Measurements from ENCODE around the gene PREP.

PREP gene

DNA sequence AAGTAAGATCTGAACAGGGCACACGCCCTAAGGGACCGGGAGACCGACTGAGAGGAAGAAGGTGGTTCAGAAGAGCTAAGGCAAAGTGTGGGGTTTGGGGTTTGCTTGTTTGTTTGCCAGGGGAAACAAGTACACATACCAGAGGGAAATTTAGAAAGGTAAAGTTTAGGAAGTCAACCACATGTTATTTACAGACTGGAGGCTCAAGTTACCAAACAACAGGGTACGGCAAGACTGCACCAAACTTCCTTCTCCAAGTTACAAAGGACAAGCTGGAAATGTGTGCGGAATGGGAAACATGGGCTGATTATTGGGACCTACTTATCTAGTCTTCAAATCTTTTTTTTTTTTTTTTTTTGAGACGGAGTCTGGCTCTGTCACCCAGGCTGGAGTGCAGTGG is 11.2 kb downstream of the PREP start:
- no peak for DNase-seq

GRCh38 chr6:105389543-105389942 is 13.3 kb downstream of the PREP start:
- DNase-seq: no peak

DNA sequence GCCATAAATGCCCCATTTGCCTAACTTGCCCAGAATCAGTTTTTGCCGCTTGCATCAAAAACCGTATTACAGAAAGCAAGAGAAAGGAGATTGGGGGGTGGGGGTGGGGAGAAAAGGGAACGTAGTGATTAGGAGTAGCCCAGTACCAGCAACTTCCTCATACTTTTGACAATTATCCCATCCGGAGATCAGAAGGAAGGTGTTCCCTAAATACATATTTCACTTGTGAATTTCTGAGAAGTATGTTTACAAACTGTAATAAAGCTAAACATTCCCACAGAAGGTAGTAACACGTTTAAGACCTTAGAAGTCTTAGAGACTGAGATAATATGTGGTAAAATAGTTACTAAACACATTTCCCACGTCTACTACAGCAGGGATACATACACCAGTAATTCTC is 14.5 kb downstream of the PREP start:
- DNase-seq: no peak

DNA sequence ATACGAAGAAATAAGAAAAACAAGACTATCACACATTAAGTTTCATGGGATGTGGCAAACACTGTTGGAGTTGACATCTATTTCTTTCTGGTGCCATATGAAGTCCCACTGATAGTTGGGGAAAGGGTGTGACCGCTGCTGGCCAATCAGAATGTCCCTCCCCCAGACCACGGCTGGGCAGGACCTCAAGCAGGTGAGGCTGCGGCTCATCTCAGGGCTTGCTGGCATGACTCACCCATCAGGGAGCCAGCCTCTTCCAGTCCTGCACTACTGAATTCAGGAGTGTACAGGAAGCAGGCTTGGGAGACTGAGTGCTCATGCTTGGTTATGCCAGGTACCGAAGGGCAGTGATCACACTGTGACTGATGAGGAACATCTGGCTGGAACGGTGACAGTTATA is 18.9 kb downstream of the PREP start:
- no peak for DNase-seq

- DNase-seq: no peak
Observed at GRCh38 chr6:105382958-105383357, 19.9 kb downstream of the PREP start.

GRCh38 chr6:105382496-105382895 is 20.4 kb downstream of the PREP start:
- no peak for DNase-seq

DNA sequence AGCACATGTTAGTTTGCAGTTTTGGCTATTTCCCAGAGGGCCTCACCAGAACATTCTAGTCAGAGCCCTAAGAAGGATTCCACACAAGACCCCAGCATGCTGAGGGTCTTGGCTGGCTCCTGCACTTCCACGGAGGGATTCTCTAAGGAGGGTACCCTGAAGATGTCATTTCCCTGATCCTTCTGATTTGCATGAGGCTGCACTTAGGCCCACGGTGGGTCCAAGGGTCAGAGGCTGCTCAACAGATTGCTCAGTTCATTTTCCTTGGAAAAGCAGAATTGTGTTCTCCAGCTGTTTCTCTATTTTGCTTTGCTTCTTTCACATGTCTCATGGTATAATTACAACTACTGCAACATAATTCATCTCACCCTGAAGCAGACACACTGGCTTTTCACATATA is 22.2 kb downstream of the PREP start:
- DNase-seq: no peak

GRCh38 chr6:105375797-105376196 is 27.1 kb downstream of the PREP start:
- no peak for DNase-seq

- DNase-seq: no peak
Observed at GRCh38 chr6:105374010-105374420, 28.9 kb downstream of the PREP start.

DNA sequence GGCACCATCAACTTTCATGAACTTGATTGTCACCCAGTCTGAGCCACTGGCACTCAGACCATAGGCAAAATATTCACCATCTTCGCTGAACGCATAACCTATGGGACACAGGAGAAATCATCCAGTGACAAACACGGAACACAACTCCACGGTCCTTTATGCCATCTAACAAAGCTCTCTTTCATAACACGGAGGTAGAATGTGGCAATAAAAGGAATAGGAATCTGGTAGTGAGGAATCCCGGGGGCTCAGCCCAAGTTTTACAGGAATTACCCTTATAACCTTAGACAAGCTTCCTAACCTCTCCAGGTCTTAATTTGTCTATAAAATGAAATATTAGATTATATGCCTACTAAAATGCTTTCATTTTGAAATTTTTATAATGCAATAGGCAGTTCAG is 29.4 kb downstream of the PREP start:
- no peak for DNase-seq

DNA sequence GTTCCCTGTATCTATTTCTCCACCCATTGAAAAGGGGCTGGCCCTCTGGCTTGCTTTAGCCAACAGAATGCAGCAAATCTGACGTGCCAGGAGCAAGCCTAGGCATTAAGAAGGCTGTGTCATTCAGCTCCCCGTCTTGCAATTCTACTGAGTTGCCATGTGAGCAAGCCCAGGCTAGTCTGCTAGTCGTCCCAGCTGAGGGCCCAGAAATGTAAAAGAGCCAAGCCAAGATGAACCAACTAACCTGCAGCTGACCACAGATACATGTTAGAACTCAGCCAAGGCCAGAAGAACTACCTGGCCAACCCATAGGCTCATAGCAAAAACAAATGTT is 30.1 kb downstream of the PREP start:
- DNase-seq: no peak

DNA sequence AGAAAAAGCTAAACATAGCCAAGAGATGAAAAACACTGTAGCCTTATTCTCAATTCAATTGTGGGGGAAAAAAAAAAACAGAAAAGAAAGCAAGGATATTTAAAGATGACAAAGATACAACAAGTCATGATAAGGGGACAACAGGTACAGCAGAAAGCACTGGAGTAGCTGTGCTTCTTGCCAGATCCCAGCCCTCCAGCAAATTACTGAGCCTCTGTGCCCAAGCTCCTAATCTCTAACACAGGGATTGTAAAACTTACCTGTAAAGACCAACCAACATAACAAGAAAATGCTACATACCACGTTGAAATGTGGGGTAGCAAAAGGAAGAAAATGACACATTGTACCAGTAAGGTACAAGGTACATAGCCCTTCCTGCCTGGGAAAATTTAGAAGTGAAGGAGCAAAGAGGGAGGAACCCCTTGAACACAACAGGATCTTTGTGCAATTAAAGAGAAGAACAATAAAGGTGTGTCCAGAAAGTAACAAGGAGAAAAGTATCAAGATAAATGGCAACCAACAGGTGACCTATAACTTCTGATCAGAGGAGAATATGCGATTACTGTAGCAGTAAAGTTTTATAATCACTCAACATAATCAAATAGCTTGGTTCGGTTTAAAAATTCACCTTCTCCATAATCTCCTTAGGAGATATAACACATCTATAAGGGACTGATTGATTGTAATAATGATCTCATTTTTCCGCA is 30.6 kb downstream of the PREP start:
- no peak for DNase-seq

DNA sequence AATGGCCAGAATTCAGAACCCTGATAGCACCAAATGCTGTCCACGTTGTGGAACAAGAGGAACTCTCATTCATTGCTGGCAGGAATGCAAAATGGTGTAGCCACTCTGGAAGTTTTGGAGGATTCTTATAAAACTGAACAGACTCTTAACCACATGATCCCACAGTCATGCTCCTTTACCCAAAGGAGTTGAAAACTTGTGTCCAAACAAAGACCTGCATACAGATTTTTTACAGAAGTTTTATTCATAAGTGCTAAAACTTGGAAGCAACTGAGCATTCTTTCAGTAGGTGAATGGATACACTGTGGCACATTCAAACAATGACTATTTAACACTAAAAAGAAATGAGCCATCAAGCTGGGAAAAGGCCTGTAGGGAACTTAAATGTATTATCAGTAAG is 32.5 kb downstream of the PREP start:
- no peak for DNase-seq

GRCh38 chr6:105369145-105369544 is 33.7 kb downstream of the PREP start:
- DNase-seq: no peak

DNA sequence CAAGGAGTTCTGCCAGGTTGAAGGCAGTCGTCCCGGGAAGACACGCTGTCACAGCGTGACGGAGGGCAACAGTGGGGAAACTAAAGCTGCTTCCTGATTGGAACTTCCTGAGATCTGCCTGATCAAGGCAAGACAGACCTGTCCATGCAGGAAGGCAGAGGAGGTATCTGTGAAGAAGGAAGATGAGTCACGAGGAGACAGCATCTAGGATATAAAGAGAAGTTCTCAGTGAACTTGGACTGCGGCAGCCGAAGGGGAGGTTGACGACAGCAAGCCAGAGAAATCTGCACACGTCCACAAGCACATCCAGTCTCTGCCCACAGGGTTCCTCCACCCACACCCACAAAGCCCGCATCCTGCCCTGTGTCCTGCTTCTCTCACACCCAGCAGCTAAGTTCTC is 38.6 kb downstream of the PREP start:
- DNase-seq: no peak

- peak; percentile 10 for DNase-seq
Observed at GRCh38 chr6:105363100-105363754, 39.7 kb downstream of the PREP start.

GRCh38 chr6:105359419-105360370 is 43.2 kb downstream of the PREP start:
- no peak for DNase-seq

DNA sequence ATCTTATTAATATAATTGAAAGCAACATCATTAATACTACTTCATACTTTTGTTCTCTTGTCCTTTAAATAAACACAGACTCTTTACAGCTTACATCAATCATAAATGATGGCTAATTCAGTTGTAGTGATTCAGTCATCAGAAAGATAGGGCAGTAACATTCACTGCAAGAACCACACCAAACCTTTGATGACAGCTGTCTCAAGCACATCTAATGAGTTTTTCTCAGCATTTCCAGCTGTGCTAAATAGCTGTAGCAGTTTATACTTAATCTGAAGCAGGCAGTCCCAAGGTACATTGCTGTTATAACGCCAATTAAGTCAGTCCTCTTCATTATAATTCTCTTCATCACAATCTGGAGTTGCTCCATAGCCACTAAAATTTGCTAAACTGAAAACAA is 45.7 kb downstream of the PREP start:
- no peak for DNase-seq

DNA sequence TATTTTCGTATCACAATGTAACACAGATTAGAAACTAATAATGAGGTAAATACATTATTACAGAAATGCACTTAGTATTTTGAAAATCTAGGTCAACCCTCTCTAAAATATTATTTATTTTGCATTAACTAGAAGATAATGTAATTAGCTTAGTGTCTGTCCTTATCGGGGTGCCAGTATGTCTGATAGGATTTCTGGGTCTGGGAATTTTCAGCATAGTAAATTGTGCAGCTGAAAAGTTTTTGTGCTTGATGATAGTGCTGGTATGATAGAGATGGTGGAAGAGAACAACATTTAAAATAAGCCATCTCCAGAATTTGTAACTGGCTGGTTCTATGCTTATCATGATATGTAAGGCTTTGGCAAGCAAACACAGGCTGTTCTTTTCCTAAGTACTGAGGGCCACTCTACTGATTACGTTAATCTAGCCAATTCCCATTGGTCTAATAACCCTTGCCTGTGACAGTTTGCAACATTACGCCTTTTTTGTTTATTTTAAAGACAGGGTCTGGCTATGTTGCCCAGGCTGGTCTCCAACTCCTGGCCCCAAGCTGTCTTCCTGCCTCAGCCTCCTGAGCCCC is 50.8 kb downstream of the PREP start:
- no peak for DNase-seq

DNA sequence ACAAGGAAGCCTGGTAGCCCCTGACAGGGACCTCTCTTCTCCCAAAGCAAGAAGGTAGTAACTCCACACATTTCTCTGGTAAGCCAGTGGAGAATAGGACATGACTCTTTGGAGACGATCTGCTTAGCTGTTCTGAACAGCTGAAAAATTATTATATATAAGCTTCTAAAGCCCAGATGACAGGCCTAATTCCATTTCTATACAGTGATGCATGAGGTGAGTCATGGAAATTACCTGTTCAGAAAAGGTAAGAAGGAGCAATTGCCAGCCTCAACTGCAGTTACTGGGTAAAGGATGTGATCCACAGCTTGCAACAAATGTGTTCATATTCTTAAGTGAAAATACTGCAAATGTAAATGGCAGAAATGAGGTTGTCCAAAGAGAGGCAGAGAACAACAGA is 54.0 kb downstream of the PREP start:
- DNase-seq: no peak

DNA sequence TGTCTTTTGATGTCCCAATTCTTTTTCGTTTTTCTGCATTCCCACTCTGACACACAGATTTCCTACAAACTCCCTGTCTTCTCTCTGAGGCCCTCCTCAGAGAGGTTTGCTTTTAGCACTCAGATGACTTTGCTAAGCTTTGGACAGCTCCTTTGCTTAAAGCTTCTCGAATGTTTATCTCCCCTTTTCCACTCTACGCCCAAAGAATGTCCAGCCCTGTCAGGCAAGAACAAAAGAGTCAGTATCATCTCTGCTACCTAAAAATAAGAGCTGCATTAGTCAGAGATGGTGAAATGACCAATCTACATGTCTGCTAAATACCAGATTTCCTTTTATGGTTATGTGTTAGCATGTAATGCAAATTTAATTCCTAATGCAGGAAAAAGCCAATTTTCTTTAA is 56.8 kb downstream of the PREP start:
- DNase-seq: no peak

GRCh38 chr6:105345506-105345905 is 57.4 kb downstream of the PREP start:
- no peak for DNase-seq

DNA sequence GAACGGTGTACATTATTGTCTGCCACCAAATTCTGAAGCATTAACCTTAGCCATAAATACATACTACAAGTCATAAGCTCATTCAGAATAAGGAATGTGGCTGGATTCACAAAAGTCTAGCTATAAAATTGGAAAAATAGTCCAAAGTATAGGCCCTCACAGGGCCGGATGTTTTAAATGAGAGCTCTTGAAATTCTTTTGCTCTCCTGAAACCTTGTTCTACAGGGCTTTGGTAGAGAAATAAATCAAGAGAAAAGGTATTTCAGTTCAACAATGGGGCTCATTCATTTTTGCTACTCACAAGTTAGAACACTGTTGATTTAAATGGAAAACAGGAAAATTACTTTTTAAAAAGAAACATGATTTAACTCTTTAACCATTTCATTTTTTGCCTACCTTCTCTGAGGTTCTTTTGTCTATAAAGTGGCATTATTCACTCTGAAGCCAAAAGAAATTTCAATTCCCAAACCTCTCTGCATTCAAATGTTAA is 58.0 kb downstream of the PREP start:
- DNase-seq: no peak
